GM18861 (cell line): ENCODE results near the gene ZPLD1.

ENCODE experiments used
- ATAC-seq: cut with Tn5 transposase; IDR thresholded peaks from one replicate; pipeline ENCODE4 v1.9.1; 2021; ENCODE audit not compliant: unreplicated experiment

ZPLD1 gene

GRCh38 chr3:102525624-102526023 lies 90.8 kb downstream of the ZPLD1 start:
- ATAC-seq = peak; percentile 81

DNA sequence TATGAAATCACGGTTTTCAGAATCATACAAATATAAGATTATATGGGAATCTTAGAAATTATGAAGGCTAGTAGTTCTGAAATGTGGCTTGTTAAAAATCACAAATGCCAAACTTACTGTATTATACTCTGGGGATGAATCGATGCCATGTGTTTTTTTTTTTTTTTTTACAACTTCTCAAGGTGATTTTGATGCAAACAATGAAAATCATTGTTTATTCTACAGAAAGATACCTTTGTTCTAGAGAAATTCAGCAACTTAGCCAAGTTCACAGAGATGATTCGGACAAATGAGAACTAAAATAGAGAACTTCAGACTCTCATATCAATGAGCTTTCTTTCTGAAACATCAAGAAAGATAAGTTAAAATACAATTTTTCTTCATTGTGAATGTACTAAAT lies 92.0 kb downstream of the ZPLD1 start:
- no peak for ATAC-seq

- no peak for ATAC-seq
Observed at GRCh38 chr3:102528727-102529126, 93.9 kb downstream of the ZPLD1 start.
